ENCODE measurements around the gene ENC1.
A peak's percentile ranks its signal among the peaks of the same experiment; 100 is the strongest.

Gene ENC1

DNA sequence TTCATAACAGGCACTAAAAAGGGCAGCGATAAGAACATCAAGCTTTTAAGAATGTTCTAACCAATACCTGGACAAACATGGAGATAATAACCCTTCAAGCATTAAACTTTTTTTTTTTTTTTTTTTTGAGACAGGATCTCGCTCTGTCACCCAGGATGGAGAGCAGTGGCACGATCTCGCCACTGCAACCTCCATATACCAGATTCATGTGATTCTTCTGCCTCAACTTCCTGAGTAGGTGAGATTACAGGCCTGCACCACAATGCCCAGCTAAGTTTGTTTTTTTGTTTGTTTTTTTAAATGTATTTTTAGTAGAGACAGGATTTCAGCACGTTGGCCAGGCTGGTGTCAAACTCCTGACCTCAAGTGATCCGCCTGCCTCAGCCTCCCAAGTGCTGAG, 14.7 kb upstream of the ENC1 start:
- no peak for DNase-seq

DNA sequence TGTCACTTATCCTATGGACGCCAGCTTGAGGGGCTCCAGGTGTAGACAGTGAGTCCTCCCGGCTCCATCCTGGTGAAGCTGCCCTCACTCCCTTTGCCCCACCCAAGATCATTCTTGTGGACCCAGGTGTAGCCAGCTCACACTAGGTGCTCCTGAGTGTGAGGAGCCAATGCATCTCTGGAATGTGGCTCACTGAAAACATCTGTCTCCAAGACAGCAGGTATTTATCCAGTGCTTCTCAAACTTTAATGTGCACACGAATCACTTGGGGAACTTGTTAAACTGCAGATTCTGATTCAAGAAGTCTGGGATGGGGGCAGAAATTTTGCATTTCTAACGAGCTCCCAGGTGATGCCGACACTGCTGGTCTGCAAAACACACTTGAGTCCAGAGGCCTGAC, 13.5 kb upstream of the ENC1 start:
- DNase-seq, result no peak

DNA sequence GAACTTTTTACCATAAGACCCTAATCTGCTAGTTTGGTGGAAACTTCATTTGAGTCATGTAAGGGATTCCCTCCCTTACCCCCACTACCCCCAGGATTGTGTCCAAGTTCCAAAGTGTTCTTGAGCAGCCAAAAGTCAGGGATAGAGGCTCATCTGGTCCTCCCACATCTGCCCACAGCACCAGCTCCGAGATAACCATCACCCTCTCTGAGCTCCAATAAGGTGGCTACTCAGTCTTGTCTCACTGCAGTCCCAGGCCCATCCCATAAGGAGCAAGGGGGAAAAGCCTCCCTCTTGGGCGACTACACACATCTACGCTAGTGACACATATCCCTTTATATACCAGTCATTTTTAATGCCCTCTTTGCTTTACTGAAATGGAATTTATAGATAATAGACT, 12.0 kb upstream of the ENC1 start:
- no peak for DNase-seq

DNA sequence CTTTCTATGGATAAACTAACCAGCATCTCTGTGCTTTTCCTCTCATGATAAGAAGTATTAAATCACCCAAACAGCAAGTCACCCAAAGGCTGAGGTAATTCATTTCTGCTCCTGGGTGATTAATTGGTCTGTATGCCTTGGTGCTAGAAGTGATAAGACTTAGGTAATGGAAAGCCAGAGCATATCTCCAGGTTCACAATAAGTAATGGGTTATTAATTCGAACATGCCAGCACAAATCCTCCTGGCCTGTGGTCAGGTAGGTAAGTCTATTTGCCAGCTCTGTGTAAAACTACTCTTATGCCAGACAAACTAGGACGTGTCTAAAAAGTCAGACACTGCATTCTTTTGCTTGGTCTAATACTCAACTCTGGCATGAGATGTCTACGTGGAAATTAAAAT, 11.2 kb upstream of the ENC1 start:
- DNase-seq, result no peak

DNA sequence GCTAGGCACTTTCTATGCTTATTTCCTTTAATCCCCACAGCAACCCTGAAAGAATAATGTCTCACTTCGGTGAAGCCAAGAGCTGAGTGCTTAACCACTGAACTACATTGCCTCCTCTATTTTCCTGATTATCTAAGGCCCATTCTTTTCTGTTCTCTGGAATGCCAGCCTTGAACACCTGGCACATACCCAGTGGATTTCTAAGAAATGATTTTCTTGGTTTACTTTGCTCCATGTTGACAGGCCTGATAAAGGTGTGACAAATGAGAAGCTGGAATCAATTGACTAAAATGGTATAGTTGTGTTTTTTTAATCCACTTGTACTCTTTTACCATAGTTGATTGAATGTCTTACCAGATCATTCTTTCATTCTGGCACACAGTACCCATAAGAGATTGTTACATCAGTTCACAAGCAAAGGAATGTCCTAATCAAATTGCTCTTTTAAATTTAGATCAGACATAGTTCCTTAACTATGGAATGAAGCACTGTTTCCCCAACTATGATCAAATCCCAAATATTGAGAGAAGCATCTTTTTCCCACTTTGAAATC, 9.0 kb upstream of the ENC1 start:
- DNase-seq, result no peak

DNA sequence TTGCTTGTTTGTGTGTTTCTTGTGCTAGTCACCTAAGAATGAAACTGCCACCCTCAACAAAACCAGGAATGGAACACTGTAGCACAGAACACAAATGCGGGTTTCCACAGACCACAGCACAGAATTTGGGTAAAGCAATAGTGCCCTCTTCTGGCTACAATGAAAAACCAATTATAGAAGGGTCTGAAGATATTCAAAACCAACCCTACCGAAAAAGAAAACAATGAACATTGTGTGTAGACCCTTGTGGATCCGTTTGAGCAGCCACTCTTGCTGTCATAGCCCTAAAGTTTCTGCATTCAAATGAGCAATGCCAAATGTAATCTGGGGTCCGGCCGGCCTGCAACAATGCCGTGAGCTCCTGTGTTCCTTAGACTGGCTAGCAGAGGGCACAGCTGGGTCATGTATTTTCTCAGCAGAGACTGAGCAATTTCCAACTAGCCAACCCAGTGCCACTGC, 8.3 kb upstream of the ENC1 start:
- DNase-seq, result peak; percentile 27

DNA sequence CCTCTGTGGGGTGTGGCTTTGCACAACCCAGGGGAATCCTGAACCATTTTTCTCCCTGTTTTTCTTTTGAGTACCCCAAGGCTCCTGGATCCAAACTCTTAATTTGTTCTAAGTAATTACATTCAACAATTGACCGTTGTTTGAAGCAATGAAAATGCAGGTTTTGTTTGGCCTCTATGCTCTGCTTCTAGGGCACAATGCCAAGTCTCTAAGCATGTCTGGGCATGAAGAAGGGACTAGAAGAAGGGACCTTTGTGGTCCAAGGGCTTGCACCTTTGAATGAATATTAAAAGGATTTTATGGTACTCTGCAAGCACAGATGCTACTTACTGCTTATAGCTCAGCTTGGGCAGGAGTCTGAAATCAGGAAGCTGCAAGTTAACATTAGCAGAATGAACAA, 6.6 kb upstream of the ENC1 start:
- no peak for DNase-seq

DNA sequence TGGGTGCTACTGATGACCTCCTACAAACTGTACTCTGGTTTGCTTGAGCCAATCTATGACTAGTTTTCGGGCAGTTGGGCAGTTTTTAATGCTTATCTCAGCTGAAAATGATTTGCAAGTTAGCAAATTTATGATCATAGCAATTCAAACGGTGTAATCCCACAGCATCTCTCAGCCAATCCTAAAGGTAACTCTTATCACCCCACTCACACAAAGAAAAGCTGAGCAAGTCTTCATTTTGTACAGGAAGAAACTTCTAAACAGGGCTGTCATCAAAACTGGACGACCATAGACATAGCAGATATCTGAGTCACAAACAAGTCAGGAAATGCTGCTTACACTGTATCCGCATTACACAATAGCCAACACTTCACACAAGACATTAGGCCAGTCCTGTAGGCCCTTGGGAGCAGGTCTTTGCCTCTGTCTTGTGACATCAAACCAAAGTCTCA, 2.6 kb upstream of the ENC1 start:
- DNase-seq, result no peak

DNA sequence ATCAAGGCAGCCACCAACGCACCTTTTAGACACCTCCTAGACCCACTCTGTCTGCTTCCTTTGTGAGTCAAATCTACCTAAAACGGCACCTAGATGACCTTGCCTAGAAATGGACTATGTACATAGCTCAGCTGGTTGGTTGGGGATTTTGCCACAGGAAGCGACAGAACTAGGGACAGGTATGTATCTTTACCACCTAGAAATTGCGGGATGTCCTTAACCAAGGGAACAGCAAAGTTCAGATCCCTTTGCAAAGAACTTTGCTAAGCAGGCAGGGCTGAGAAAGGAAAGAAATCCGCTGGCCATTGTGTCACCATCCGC, 2.0 kb upstream of the ENC1 start:
- no peak for DNase-seq

DNA sequence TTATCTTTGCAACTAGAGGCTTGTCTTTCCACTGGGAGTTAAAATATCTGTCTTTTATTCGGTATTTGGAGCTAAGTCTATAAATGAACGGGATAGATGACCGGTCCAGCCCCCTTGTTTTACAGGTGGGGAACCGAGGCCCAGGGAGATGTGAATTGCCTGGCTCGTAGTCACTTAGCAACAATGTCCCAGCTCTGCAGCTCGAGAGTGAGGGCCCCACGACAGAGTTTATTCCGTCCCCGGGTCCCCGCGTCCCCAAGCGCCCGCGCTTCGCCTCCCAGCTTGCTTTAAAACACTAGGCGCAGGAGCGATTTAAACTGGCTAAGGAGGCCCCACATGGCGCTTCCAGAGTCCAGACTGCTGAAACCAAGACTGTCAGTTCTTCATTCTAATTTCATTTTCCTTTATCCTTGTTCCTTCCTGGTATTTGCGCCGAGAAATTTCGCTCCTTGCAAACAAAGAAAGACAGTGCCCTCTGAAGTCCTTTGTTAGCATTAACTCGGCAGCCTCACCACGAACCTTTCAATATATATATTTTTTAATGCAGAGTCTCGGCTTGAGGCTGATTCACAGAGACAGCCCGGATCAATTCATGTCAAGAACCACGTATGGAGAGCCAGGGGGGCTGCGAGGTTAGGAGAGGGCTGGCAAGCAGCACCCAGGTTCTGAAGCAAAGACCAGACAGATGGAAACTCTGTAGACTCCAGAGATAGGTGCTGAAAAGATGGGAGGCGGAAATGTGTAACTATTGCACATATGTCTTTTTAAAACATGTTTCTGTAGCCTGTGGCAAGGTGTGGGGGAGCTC, 1.4 kb upstream of the ENC1 start:
- no peak for DNase-seq

DNA sequence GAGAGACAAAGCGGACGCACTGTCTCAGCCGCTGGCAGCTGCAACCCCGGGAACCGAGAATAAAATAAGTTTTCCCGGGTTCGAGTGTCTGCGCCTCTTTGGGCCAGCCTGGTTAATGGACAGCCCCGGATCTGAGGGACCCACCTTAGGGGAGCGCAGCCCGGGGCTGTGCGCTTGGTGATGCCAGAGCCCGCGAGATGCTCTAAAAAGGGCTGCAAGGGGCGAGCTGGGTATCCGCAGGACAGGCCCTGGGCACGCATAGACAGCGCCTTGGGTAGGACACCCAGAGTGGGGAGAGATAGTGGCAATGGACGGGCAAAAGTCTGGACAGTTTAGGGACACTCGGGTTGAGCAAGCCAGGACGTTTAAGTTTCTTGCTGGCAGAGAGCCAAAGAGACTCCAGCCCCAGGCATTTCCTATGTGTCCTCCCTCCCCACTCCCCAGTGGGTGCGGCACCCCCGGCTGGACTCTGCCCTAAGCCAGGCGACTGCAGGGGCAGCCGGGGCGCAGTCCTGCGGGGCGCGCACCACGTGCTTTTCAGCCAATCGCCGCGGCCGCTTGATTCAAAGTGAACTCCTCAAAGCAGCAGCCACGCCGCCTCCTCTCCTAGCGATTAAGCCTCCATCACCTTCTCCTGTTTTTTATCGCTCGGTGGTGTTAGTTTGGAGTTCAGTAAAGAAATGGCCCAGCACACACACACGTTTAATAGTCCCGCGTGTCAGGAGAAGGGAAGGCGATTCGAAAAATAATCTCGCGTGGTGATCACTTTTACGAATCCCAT, 616 bp upstream of the ENC1 start:
- peak; percentile 65 for DNase-seq

DNA sequence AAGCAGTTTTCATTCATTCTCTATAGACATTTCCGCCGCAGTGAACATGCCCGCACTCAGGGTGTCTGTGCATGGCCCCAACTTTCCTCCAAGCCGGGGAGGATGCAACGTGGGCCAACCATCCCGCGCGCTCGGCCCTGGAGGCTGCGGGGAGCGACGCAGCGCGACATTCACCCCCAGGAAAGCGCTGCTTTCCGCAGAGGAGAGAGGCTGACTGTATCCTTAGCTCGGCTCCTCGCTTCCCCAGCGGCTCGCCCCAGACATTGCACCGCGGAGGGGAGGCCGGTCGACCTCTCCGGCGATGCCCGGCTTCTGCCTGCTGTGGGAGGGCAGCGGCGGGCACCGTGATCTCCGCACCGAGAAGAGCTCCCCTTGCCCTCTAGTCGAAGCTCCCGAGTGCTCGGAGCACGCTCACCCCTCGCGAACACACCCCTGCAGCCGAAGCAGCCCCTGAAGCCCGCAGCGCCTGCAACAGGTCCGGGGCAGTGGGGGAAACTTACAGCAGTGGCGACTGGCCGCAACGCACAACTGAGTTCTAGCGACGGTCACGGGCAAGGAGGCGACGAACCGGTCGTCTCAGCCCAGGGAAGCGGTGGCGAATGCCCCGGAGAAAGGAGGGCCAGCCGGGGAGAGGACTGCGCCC, 600 bp downstream of the ENC1 start:
- DNase-seq, result no peak

DNA sequence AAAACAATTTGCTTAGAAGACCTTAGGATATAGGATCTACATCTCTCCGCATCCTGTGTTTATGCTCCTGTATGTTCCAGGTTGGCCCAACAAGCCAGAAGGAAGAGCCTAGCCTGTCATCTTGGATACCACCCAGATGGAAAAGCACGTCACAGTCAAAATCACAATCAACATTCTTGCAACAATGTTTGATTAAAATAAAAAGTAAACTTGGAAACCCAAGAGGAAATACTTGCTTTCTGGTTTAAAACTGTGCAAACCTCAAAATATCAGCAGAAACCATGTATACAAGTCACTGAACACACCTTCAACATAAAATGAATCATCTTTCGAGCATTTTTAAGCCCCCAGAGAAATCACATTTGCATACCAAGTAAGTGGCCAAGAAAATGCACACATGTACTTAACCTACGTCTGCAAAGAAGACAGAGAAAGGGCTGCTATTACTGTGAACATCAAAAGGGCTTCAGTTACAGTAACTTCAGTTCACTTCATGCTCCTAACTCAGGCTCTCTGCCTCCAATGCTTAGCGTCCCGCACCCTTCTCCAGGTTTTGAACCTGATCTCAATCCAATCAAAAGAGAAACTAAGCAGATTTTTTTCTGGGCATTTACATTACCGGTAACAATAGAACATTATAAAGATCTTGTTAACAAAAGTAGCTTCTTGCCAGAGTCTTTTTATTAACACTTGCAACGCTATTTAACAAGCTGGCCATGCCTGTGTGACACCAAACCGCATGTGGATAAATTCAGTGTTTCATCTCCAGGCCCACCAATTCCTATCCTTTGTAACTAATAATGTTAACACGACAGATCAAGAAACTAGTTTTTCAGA, 1.3 kb downstream of the ENC1 start:
- no peak for DNase-seq

DNA sequence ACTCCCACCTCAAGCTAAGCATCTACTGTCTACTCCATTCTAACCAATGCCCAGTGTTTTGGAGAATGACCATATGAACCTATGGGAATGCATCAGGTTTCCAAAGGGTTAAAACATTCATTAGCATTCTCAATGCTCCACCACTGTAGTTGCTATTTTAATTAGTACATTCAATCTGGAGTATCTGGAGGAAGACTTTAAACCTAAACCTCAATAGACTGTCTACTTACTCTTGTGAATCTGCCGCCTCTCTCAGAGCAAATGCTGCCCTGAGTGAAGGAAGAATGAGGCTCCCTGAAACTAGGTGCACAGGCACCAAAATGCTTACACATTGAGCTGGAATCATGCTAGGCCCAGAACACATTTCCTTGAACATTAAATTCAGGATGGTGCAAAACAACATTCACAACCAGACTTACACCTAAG, 2.0 kb downstream of the ENC1 start:
- no peak for DNase-seq

DNA sequence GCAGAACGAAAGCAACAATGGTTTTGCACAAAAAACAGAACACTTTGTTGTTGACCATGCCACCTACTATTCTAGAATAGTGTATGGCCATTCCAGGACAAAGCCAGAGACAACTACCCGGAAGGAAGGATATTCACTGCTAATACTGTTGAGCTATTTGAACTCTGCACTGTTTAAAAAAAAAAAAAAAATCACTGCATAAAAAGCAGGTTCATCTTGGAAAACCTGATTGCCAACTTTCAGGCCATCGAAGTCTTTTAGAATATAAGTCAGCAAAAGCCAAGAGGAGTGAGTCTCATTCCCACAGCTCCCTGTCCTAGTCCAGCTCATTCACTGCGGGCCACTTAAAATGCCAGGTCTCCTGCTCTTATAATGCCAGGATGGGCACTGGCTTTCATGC, 4.0 kb downstream of the ENC1 start:
- DNase-seq, result no peak

DNA sequence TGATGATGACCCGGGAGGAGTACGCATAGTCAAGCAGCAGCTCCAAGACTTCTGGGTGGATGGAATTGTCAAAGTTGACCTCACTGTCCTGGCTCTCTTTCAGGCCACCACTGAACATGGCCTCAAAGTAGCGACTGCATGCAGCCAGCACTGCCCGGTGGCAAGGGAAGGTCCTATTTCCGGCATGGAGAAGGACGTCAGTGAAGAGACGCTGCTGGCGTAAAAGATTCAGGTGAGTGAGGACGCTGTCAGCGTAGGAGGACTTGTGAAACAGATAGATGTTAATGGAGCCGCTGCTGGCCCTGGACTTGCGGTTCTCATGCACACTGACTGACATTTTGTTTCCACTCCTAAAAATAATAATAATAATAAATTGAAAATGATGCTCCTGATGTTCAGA, 4.4 kb downstream of the ENC1 start:
- no peak for DNase-seq

DNA sequence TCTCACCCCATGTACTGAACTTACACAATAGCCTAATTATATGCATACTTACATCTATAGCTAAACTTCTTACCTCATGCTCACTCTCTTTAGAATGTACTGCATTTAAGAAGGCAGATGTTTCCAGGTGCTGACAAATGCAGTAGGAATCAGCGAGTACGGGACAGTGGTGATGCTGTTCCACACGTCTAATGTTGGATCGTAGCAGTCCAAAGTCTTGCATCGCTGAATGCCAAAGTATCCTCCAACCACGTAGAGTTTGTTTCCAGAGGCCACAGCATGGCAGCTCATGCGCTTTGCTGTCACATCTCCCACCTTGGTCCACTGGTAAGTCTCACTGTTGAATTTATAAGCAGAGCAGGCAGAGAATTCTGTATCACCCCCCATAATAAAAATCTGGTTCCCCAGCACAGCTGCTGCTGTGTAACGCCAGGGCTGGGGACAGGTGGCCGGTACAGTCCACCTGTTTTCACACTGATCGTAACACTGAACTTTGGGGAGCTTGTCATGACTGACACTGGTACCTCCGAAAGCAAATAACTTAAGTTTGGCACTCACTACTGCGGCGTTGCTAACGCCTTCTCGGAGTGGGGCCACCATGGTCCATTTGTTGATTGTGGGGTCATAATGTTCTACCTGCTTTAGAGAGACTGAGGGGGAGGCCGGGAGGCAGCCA, 5.8 kb downstream of the ENC1 start:
- no peak for DNase-seq

DNA sequence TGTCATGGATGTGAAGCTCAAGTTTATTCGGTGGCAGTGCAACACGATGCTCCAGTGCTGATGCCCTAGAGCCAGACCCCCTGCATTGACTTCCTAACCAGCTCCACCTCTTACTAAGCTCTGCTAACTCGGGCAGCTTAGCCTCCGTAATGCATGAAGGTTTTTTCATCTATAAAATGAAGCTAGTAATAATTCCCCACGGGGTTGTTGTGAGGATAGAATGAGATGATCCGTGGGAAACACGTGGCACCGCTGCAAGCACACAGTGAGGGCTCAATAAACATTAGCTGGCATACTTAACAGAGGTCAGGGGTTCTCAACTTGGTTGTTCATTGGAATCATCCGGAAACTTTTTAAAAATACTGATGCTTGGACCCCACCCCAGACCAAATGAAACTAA, 6.8 kb downstream of the ENC1 start:
- no peak for DNase-seq

DNA sequence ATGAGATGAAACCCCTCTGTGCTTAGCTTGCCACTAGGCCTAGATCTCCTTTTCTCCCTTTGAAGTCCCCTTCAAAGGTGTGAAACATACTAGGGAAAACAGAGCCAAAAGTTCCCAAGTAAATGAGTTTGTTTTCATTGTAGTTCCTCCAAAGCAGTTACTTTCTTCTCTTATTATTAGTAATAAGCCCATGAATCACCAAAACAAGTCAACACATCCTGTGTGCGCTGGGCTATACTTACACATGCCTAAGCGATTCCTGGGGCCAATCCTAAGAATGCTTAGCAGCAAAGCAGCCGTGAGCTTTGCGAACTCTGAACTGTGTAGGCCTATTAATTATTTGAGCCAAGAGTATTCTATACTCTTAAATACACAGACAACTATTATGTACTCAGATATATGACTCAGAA, 7.6 kb downstream of the ENC1 start:
- DNase-seq, result no peak

DNA sequence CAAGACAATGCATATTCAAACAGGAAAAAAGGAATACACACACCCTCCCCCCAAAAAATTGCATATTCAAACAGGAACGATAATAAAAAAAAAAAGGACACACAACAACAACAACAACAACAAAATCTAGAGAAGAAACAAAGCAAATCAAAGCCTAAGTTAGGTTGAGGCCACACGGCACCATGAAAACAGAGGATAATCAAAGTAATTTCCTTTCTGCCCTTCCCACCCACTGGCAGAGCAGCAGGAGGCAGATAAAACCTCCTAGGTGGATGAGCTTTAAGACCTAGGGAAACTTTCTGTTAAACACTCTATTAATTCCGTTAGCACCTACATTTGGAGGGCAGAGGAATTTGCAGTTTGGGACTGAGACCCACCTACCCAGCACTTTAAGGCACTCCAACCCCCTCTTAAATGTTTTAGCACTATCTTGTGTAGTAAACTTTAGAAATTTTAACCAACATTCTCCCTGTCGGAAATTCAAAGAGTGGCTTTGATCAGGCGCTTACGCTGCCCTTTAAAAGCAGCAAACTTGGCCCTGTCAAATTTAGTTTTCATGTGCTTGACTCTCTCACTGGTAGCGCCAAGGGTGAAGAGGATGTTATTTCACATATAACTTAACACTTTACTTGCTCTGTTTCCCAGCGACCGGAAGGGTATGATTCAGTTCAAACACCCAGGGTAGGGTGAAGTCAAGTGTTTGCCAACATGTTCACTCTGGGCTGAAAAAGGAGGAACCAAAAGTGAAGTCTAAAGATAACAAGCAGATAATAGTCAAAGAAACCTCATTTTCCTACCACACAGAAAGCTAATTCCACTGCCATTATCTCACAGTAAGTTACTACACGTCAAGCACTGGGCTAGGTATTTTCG, 9.2 kb downstream of the ENC1 start:
- DNase-seq, result no peak

DNA sequence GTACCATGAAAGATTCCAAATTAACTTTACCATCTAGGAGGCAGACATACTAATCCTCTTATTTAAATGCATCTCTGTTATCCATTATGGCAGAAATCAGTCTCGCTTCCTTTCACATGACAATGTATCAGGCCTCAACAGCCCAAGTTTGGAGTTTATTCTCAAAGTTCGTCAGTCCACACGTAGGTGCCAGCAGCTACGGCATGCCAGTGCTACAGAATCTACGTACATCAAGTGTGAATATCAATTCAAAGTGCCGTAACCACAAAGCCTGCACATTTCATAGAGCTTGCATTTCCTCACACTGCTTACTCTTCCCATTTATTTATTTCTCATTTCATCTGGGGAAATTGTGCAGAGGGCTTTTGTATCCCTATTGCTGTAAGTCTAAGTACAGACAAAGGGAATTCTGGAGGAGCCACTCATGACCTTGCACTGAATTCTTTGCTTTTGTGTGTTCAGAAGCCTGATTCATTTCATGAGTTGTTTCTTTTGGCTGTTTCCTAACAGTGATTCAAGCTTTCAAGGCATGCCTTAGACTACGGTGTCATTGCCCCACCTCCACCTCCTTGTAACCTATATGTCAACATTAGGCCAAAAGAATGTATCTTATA, 10.0 kb downstream of the ENC1 start:
- no peak for DNase-seq
